Transverse colon (tissue), 4 donors: ENCODE data around the gene ZNF726. TPM values are rescaled to one million over a fixed set of nuclear protein-coding genes. Genes with fewer than 3 reads are reported as not detected.
A peak's percentile ranks its signal among the peaks of the same experiment; 100 is the strongest.
"Not testable (repeated sequence)": the region's sequence is repeated elsewhere in the genome, so short reads cannot be mapped to it uniquely, and the experiment has no call there.

Experiments
- DNase-seq: peaks from one replicate; pipeline ENCODE4 v3.0.0-alpha.2; 2019
- H3K27ac ChIP-seq, 4 donors: fragments of 200-600 bp; sonication (generic); 2 replicates each; pipeline ENCODE4 v1.5.1; 2016 to 2018; ENCODE audit warnings: inconsistent platforms in 4 of 4
- H3K27me3 ChIP-seq: fragments of 200-600 bp; sonication (generic); 2 replicates; pipeline ENCODE4 v1.5.1; 2017; ENCODE audit warnings: inconsistent platforms
- H3K36me3 ChIP-seq, 4 donors: fragments of 200-600 bp; sonication (generic); 2 replicates each; pipeline ENCODE4 v1.5.1; 2017 to 2019; ENCODE audit warnings: inconsistent platforms in 4 of 4
- H3K4me1 ChIP-seq, 4 donors: fragments of 200-600 bp; sonication (generic); 2 replicates each; pipeline ENCODE4 v1.5.1; 2017 to 2020; ENCODE audit warnings: inconsistent platforms in 4 of 4
- H3K4me3 ChIP-seq, 4 donors: fragments of 200-600 bp; sonication (generic); 1 replicate in 1 of 4; 2 replicates in 3 of 4; pipeline versions ENCODE4 v1.5.1 to v1.6.1; 2017 to 2019; ENCODE audit warnings: inconsistent platforms in 4 of 4
- H3K9me3 ChIP-seq, 2 donors: fragments of 200-600 bp; sonication (generic); 2 replicates each; pipeline ENCODE4 v1.5.1; 2017 to 2019; ENCODE audit warnings: inconsistent platforms in 2 of 2
- CTCF ChIP-seq, 5 experiments: fragments of 200-600 bp in 3 of 5; fragments of 450-650 bp in 2 of 5; sonication (generic) in 3 of 5; IDR thresholded peaks; 1 replicate in 2 of 5; 2 replicates in 3 of 5; pipeline ENCODE4 v1.5.1; 2016 to 2017; ENCODE audit warnings: antibody characterized with exemption in 5 of 5, inconsistent platforms in 3 of 5, mild to moderate bottlenecking in 2 of 5, moderate library complexity in 1 of 5
- EP300 ChIP-seq: sonication (generic); formaldehyde crosslinking; IDR thresholded peaks from one replicate; pipeline ENCODE4 v1.6.1; 2017; ENCODE audit warnings: antibody characterized with exemption, low read depth
- POLR2A ChIP-seq: fragments of 450-650 bp; IDR thresholded peaks from one replicate; pipeline ENCODE4 v1.6.1; 2016; ENCODE audit warnings: antibody characterized with exemption, mild to moderate bottlenecking, moderate library complexity
- POLR2AphosphoS5 ChIP-seq, 3 donors: sonication (generic); formaldehyde crosslinking; IDR thresholded peaks; one replicate each; pipeline ENCODE4 v1.6.1; 2016; ENCODE audit warnings: antibody characterized with exemption in 3 of 3
- WGBS, 2 donors: methylation state at CpG; one replicate each; pipeline ENCODE4 v1.1.5; 2018; ENCODE audit warnings: low coverage in 1 of 2; 5-methylcytosine and 5-hydroxymethylcytosine counted together
- in situ Hi-C, 4 donors: fragments of 200-750 bp; cut with MboI; loops; one replicate each; pipeline versions ENCODE4 v1.15.0 to v1.15.1; 2017; ENCODE audit warnings: low sequenced_read_pairs in 3 of 4, low pct_ligation_motif_present in 1 of 4, low pct_unique_long_range_greater_than_20kb in 1 of 4
- intact Hi-C: fragments of 100-400 bp; cut with DNase I; formaldehyde crosslinking; loops from one replicate; pipeline ENCODE4 v1.15.1; 2023; ENCODE audit warnings: low total_unique reads
- total RNA-seq, 4 donors: library from RNA; depleted of rRNA; stranded (reverse); fragments of >200 nt; gene quantifications; one replicate each; pipeline ENCODE4 v1.1.0, GENCODE V29; 2016

Gene ZNF726
- total RNA-seq, 4 donors from 2014 or later = 1.6 to 5.3 (median 1.9) TPM; not detected in 1

GRCh38 chr19:23972161-23972560 lies 57.5 kb downstream of the ZNF726 start:
- TF ChIP-seq CTCF (IDR thresholded peaks at IDR 0.05) (no peak), EP300 (no peak), POLR2AphosphoS5 (IDR thresholded peaks at IDR 0.05) (no peak), POLR2A (no peak)
- Histone ChIP-seq H3K4me1 (no peaks in the 10 kb centered on the region), H3K4me3 (peak overlapping the region in 1 of 4 donors; percentile 7), H3K27me3 (peaks cover 14% of the 10 kb centered on the region), H3K27ac (no peak overlapping the region), H3K9me3 (no peaks in the 10 kb centered on the region), H3K36me3 (no peaks in the 10 kb centered on the region)
- 63% methylated on average over 12 of the region's 16 CpGs; no CpG with 5 or more reads in 1 of the 2 donors for WGBS, 2 donors
- no peak for DNase-seq
- in situ Hi-C loops (loop anchor here in 3 of 4 donors (5.0 to 10.0 kb wide), 2 partner anchors 505 to 507 kb away; no protein-coding TSS in a partner anchor), intact Hi-C loops (no loop called here)

- no peak for DNase-seq
- Histone ChIP-seq H3K36me3 (no peaks in the 10 kb centered on the region), H3K9me3 (no peaks in the 10 kb centered on the region), H3K4me1 (no peaks in the 10 kb centered on the region), H3K27ac (no peak overlapping the region), H3K4me3 (no peak overlapping the region), H3K27me3 (peaks cover 14% of the 10 kb centered on the region)
- intact Hi-C loops (no loop called here), in situ Hi-C loops (loop anchor here in 3 of 4 donors (5.0 to 10.0 kb wide), 2 partner anchors 508 to 510 kb away; no protein-coding TSS in a partner anchor)
- TF ChIP-seq POLR2A (no peak), CTCF (IDR thresholded peaks at IDR 0.05) (no peak), EP300 (no peak)
- WGBS, 2 donors = 100% methylated on average over 1 of the region's 2 CpGs; no CpG with 5 or more reads in 1 of the 2 donors
These were observed 60.3 kb downstream of the ZNF726 start for GRCh38 chr19:23974941-23975340.

- DNase-seq, H3K4me1 ChIP-seq, H3K4me3 ChIP-seq, H3K27ac ChIP-seq, H3K9me3 ChIP-seq, intact Hi-C loops, H3K36me3 ChIP-seq, H3K27me3 ChIP-seq: not testable (repeated sequence)
- 90% methylated on average over 3 of the region's 3 CpGs; no CpG with 5 or more reads in 1 of the 2 donors for WGBS, 2 donors
- in situ Hi-C loops = loop anchor here in 1 of 4 donors (10.0 kb wide), 1 partner anchor 512 kb away; no protein-coding TSS in a partner anchor
These were observed 61.9 kb downstream of the ZNF726 start for GRCh38 chr19:23976631-23977030.

- H3K9me3 ChIP-seq, DNase-seq, intact Hi-C loops, H3K27ac ChIP-seq, H3K27me3 ChIP-seq, H3K4me1 ChIP-seq, H3K4me3 ChIP-seq, H3K36me3 ChIP-seq: not testable (repeated sequence)
- 98% methylated on average over 3 of the region's 3 CpGs; no CpG with 5 or more reads in 1 of the 2 donors for WGBS, 2 donors
- in situ Hi-C loops = loop anchor here in 1 of 4 donors (10.0 kb wide), 1 partner anchor 512 kb away; no protein-coding TSS in a partner anchor
These were observed 62.6 kb downstream of the ZNF726 start for GRCh38 chr19:23977256-23977655.

DNA sequence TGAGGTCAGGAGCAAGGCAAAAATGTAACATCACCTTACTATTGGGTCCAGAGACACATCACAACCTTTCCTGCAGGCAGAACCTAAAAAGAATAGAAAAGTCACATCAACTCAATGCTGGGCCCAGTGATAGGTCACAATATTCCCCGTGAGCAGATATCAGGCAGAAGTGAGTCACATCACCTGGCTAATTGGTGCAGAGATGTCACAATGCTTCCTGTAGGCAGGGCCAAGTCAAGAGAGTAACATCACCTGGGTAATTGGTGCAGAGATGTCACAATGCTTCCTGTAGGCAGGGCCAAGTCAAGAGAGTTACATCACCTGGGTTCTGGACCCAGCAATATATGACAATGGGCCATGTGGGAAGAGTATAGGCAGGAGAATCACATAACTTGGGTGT lies 63.4 kb downstream of the ZNF726 start:
- 79% methylated on average over 1 of the region's 1 CpG; no CpG with 5 or more reads in 1 of the 2 donors for WGBS, 2 donors
- Histone ChIP-seq H3K9me3 (no peaks in the 10 kb centered on the region), H3K27me3 (no peaks in the 10 kb centered on the region), H3K27ac (no peak overlapping the region), H3K4me3 (no peak overlapping the region), H3K36me3 (no peaks in the 10 kb centered on the region), H3K4me1 (no peaks in the 10 kb centered on the region)
- intact Hi-C loops (no loop called here), in situ Hi-C loops (loop anchor here in 1 of 4 donors (10.0 kb wide), 1 partner anchor 513 kb away; no protein-coding TSS in a partner anchor)
- DNase-seq = no peak
- TF ChIP-seq POLR2A = no peak
- TF ChIP-seq CTCF (IDR thresholded peaks at IDR 0.05) = no peak
